Body of pancreas (tissue), 4 donors: Measurements from ENCODE around the gene DISP2. TPM values are rescaled to one million over a fixed set of nuclear protein-coding genes. Genes with fewer than 3 reads are reported as not detected.

Experiments used
- ATAC-seq: fragments of 150-250 bp; one replicate; pipeline ENCODE4 v1.9.1; 2016
- DNase-seq, 4 donors: peaks; one replicate each; pipeline ENCODE4 v3.0.0-alpha.2; 2019
- H3K27ac ChIP-seq, 4 donors: fragments of 200-600 bp; sonication (generic); 1 replicate in 3 of 4; 2 replicates in 1 of 4; pipeline versions ENCODE4 v1.5.1 to v1.6.1; 2016 to 2019; ENCODE audit warnings: mild to moderate bottlenecking in 1 of 4, mixed read lengths in 1 of 4, moderate library complexity in 1 of 4
- H3K27me3 ChIP-seq, 2 donors: fragments of 200-600 bp; sonication (generic); one replicate each; pipeline ENCODE4 v1.6.0; 2016; ENCODE audit warnings: mild to moderate bottlenecking in 1 of 2
- H3K36me3 ChIP-seq, 2 donors: fragments of 200-600 bp; sonication (generic); replicated peaks in 1 of 2; 2 replicates each; pipeline ENCODE4 v1.5.1; 2016; ENCODE audit warnings: low read depth in 2 of 2; ENCODE audit not compliant: insufficient read depth in 1 of 2
- H3K4me1 ChIP-seq: fragments of 200-600 bp; sonication (generic); one replicate; pipeline ENCODE4 v1.6.0; 2016
- H3K4me3 ChIP-seq, 2 donors: fragments of 200-600 bp; sonication (generic); 1 replicate in 1 of 2; 2 replicates in 1 of 2; pipeline ENCODE4 v1.5.1; 2016 to 2019
- H3K9me3 ChIP-seq, 3 donors: fragments of 200-600 bp; sonication (generic); 1 replicate in 2 of 3; 2 replicates in 1 of 3; pipeline ENCODE4 v1.5.1; 2016
- CTCF ChIP-seq, 7 experiments: fragments of 450-650 bp in 4 of 7; fragments of 200-600 bp in 3 of 7; sonication (generic) in 3 of 7; IDR thresholded peaks; one replicate each; pipeline ENCODE4 v1.5.1; 2016 to 2019; ENCODE audit warnings: antibody characterized with exemption in 7 of 7
- POLR2A ChIP-seq, 3 donors: fragments of 450-650 bp; IDR thresholded peaks; one replicate each; pipeline ENCODE4 v1.6.1; 2016; ENCODE audit warnings: antibody characterized with exemption in 3 of 3, mild to moderate bottlenecking in 2 of 3
- WGBS, 2 donors: methylation state at CpG; one replicate each; pipeline ENCODE4 v1.1.5; 2017; 5-methylcytosine and 5-hydroxymethylcytosine counted together
- intact Hi-C: fragments of 100-400 bp; cut with DNase I; formaldehyde crosslinking; loops from one replicate; pipeline ENCODE4 v1.15.1; 2023
- total RNA-seq, 2 donors: library from RNA; depleted of rRNA; stranded (reverse); fragments of >200 nt; gene quantifications; one replicate each; pipeline ENCODE4 v1.1.0, GENCODE V29; 2016

DISP2 gene
- total RNA-seq, 2 donors from 2014 or later, result under 0.01 to 0.52 TPM

- intact Hi-C loops, result loop anchor here (5.0 kb wide), 1 partner anchor 49 kb away; no protein-coding TSS in a partner anchor
- peaks cover 0 to 15% of the 10 kb centered on the region in 2 donors for H3K36me3 ChIP-seq
- DNase-seq, result no peak
Observed at GRCh38 chr15:40416056-40416455, 58.0 kb downstream of the DISP2 start.

GRCh38 chr15:40418126-40418525 is 60.1 kb downstream of the DISP2 start:
- intact Hi-C loops, result loop anchor here (5.0 kb wide), 1 partner anchor 51 kb away; no protein-coding TSS in a partner anchor
- 93 to 95% methylated on average over 7 to 10 of the region's 10 CpGs for WGBS, 2 donors
- no peak overlapping the region for H3K4me3 ChIP-seq
- H3K36me3 ChIP-seq, result peaks cover 0 to 15% of the 10 kb centered on the region in 2 donors
- H3K4me1 ChIP-seq, result peaks cover 32% of the 10 kb centered on the region
- no peaks in the 10 kb centered on the region for H3K27me3 ChIP-seq
- no peak overlapping the region for H3K27ac ChIP-seq
- ATAC-seq (no peak), DNase-seq (no peak)
- TF ChIP-seq POLR2A (IDR thresholded peaks at IDR 0.05), result no peak
- no peak for TF ChIP-seq CTCF (IDR thresholded peaks at IDR 0.05)
- H3K9me3 ChIP-seq, result no peaks in the 10 kb centered on the region

More at GRCh38 chr15:40416056-40416455, 58.0 kb downstream of the DISP2 start:
- Histone ChIP-seq H3K27me3 (no peaks in the 10 kb centered on the region), H3K9me3 (no peaks in the 10 kb centered on the region), H3K27ac (no peak overlapping the region), H3K4me3 (no peak overlapping the region), H3K4me1 (peaks cover 32% of the 10 kb centered on the region)
- no peak for ATAC-seq
- no peak for TF ChIP-seq POLR2A (IDR thresholded peaks at IDR 0.05)
- TF ChIP-seq CTCF (IDR thresholded peaks at IDR 0.05), result no peak
- WGBS, 2 donors, result 95 to 100% methylated on average over 4 to 13 of the region's 14 CpGs

DNA sequence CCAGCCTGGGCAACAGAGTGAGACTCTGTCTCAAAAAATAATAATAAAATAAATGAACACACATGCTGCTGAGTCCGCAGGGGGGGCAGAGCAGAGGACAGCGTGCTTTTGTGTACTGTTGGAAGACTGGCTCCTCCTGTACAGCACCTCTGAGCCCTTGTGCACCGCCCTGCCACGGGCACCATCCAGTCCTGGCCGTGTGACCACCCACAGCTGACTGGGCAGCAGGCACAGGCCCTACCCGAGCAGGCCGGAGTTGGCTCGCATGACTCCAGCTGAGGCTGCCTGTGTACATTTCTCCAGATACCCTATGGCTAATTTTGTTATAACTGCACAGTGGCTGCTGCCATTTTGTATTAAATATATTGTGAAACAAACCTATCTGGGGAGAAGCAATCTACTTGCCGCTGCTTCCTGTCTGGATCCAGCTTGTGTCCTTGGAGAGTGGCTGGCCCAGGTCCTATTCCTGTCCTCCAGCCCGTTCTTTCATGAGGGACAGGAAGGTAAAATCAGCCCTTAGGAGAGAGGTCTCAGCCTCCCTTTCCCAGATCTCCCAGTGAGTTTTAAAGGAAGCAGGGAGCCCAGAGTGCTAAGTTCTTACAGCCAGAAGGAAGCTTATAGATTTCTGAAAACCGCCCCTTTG is 62.2 kb downstream of the DISP2 start:
- peak; percentile 62 for ATAC-seq

GRCh38 chr15:40420793-40421192 is 62.8 kb downstream of the DISP2 start:
- H3K36me3 ChIP-seq, result peaks cover 0 to 4% of the 10 kb centered on the region in 2 donors
- peak overlapping the region; percentile 56 to 80 (median 64) for H3K27ac ChIP-seq
- H3K9me3 ChIP-seq, result no peaks in the 10 kb centered on the region
- peak; percentile 84 to 93 (median 90) for DNase-seq
- H3K27me3 ChIP-seq, result no peaks in the 10 kb centered on the region
- TF ChIP-seq POLR2A (IDR thresholded peaks at IDR 0.05) (no peak), CTCF (IDR thresholded peaks at IDR 0.05) (no peak)
- no peak overlapping the region for H3K4me3 ChIP-seq
- H3K4me1 ChIP-seq, result peaks cover 32% of the 10 kb centered on the region
- 0 to 10% methylated on average over 2 to 3 of the region's 3 CpGs for WGBS, 2 donors
- ATAC-seq, result peak; percentile 67
- intact Hi-C loops, result loop anchor here (5.0 kb wide), 1 partner anchor 138 kb away; the partner anchor contains the start of gene ANKRD63

More for the DNA sequence above, 62.2 kb downstream of the DISP2 start:
- peak in 1 of 3 donors; percentile 16 for TF ChIP-seq POLR2A (IDR thresholded peaks at IDR 0.05)
- peak in 2 of 7 experiments; percentile 10 to 32 for TF ChIP-seq CTCF (IDR thresholded peaks at IDR 0.05)
- peaks cover 32% of the 10 kb centered on the region for H3K4me1 ChIP-seq
- H3K4me3 ChIP-seq, result no peak overlapping the region
- H3K27ac ChIP-seq, result peak overlapping the region; percentile 56 to 80 (median 64)
- DNase-seq, result peak; percentile 68 to 87 (median 82)
- 14 to 29% methylated on average over 1 to 11 of the region's 11 CpGs for WGBS, 2 donors
- no peaks in the 10 kb centered on the region for H3K9me3 ChIP-seq
- H3K36me3 ChIP-seq, result peaks cover 0 to 9% of the 10 kb centered on the region in 2 donors
- no peaks in the 10 kb centered on the region for H3K27me3 ChIP-seq
- intact Hi-C loops, result loop anchor here (5.0 kb wide), 1 partner anchor 138 kb away; the partner anchor contains the start of gene ANKRD63
